ENCODE results near the gene NAALAD2.
"Not testable (repeated sequence)": the region's sequence is repeated elsewhere in the genome, so short reads cannot be mapped to it uniquely, and the experiment has no call there.

GRCh38 chr11:90085650-90086049 is 48.8 kb upstream of the NAALAD2 start, which contains the start of gene UBTFL1:
- not testable (repeated sequence) for TF ChIP-seq POLR2A (IDR thresholded peaks at IDR 0.05; ENCODE audit: low read depth, low read length); POLR2AphosphoS5 (IDR thresholded peaks at IDR 0.05; ENCODE audit: low read depth, low read length); TAF1 (IDR thresholded peaks at IDR 0.05; ENCODE audit: borderline replicate concordance, low read depth, low read length)

Data from GM12892 (cell line).